GM21576 (cell line): ENCODE measurements around the gene C12orf76.
"Not testable (repeated sequence)": the region's sequence is repeated elsewhere in the genome, so short reads cannot be mapped to it uniquely, and the experiment has no call there.

ENCODE experiments used
- ATAC-seq: cut with Tn5 transposase; IDR thresholded peaks from one replicate; pipeline ENCODE4 v1.9.1; 2021; ENCODE audit warnings: mild to moderate bottlenecking, moderate library complexity; ENCODE audit not compliant: unreplicated experiment

Gene C12orf76

DNA sequence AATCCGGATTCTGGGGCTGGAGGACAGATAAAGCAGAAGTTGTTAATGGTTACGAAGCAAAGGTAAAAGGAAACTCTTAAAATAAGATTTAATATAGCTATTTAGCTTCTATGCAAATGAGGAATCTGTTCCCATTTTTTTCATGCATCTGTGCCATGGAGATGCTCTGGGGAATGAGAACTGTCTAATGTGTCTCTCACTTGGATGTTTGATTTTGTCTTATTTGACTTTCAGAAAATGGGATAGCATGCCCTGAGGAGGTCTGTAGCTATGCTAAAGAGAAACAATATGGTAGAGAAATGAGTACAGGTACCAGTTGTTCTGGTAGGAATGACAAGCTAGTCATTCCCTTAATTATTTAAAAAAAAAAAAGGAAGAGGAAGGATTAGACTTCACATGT, 24.3 kb downstream of the C12orf76 start:
- ATAC-seq: no peak

DNA sequence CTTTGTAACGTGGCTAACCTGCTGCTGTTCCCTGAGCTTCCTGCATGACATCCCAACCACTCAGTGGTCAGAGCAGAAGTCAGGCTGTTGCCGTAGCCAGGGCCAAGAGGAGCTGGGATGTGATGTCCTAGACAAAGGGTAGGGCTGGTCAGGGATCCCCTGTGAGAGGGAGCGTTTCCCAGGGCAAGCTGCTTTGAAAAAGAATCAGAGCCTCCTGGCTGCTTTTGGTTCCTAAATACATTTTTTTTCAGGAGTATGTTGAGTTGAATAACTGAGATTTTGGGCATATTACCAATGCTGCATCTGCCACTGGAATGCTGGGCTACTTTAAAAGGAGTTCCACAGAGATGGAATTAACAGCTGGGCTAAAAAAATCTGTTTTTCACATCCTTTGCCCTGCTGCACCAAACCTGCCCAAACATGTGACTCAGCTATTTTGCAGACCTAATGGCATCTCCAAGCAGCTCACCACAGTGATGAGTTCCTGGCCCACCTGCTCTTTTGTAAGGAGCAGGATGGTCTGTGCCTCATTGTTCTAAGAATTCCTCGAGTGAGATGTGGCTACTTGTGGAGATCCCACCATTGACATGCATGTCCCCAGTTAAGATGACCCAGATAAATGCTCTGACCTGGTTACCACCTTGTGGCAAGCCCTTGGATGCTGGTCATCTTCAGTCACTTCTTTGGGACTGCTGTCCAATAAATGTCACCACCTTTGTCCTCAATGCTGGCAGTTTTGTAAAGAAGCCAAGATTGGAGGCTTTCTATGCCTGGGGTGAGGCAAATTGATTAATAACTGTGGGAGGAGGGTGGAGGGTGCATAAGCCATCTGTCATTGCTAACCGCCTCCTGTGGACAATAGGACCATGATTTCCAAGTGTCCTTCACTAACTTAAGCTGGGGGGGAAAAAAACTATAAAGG, 25.0 kb downstream of the C12orf76 start:
- no peak for ATAC-seq

DNA sequence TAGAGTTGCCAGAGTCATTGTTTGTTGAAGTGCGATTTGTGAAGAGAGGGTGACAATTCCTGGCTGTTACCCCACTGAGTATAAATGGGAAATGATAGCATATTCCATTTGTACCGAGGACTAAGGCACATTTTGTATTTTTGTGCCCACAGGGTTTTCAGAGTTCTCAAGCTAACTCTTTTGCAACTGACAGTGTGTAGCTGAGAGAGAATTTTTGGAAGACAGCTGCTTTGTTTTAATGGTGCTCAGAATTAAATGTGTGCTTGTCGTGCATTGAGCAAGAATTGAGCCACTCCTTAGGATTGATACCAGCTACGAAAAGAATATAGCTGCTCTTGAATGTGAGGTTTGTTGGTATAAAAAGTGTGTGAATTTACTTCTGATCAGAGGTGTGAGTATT, 27.4 kb downstream of the C12orf76 start:
- ATAC-seq: no peak

- no peak for ATAC-seq
Observed at GRCh38 chr12:110015132-110015531, 33.2 kb downstream of the C12orf76 start.

- no peak for ATAC-seq
Observed at GRCh38 chr12:110012659-110013058, 35.7 kb downstream of the C12orf76 start.

DNA sequence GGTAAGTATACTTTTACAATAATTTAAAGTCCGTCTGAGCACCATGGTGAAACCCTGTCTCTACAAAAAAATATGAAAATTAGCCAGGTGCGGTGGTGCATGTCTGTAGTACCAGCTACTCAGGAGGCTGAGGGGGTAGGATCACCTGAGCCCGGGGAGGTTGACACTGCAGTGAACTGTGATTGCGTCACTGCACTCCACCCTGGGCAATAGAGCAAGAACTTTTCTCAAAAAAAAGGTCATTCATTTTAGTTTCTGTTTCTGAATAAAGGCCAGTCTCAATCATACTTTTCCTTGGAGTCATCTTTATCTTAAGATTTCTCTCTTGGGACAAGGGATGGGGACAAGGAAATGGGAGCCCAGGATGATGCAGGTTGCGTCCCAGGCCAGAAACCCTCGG, 36.2 kb downstream of the C12orf76 start:
- peak; percentile 65 for ATAC-seq

DNA sequence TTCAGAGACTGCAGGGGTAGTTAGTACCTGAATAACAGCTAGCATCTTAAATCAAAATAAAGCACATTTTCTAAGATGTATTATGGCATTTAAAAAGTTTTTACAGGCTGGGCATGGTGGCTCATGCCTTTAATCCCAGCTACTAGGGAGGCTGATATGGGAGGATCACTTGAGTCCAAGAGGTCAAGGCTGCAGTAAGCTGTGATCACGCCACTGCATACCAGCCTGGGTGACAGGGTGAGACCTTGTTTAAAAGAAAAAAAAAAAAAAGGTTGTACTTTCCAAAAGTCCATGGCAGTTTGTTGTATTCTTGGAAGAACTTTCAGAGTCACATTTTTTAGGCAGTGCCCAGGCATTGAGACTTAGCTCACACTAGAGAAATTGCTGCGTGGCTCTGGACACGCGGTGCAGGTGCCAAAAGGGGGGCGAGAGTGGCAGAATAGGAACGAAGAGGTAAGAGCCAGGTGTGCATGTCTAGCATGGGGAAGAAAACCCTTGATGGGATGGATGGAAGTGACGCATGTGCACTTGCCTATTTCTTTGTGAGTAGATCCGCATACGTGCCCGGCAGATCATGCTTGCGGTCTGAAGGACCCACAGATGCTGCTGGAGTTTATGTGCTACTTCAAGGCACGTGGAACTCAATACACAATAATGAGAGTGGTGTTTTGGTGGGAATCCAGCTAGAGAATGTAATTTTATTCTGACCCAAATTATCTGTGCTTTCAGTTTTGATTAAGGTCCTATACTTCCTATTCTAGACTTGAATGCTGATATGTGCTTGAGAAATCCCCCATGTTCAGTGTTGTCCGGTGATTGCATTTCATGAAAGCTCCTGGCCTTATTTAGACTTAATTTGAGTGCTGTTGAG, 37.2 kb downstream of the C12orf76 start:
- ATAC-seq: peak; percentile 36

DNA sequence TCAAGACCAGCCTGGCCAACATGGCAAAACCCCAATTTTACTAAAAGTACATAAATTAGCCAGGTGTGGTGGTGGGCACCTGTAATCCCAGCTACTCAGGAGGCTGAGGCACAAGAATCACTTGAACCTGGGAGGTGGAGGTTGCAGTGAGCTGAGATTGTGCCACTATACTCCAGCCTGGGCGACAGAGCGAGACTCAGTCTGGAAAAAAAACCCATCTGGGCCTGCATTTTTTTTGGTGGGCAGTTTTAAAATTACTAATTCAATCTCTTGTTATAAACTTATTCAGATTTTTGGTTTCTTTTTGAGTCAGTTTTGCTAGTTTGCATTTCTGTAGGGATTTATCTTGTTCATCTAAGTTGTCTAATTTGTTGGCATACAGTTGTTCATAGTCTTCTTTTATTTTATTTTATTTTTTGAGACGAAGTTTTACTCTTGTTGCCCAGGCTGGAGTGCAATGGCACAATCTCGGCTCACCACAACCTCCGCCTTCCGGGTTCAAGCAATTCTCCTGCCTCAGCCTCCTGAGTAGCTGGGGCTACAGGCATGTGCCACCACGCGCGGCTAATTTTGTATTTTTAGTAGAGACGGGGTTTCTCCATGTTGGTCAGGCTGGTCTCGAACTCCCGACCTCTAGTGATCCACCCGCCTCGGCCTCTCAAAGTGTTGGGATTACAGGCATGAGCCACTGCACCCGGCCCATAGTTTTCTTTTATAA, 39.5 kb downstream of the C12orf76 start:
- not testable (repeated sequence) for ATAC-seq

DNA sequence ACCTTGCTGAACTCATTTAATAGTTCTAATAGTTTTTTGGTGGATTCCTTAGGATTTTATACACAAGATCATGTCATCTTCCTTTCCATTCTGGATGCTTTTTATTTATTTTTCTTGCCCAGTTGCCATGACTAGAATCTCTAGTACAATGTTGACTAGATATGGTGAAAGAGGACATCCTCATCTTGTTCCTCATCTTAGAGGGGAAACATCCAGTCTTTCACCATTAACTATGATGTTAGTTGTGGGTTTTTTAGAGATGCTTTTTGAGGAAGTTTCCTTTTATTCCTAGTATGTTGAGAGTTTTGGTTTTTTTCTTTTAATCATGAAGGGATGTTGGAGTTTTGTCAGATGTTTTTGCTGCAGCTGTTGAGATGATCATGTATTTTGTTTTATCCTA, 40.4 kb downstream of the C12orf76 start:
- ATAC-seq: no peak

DNA sequence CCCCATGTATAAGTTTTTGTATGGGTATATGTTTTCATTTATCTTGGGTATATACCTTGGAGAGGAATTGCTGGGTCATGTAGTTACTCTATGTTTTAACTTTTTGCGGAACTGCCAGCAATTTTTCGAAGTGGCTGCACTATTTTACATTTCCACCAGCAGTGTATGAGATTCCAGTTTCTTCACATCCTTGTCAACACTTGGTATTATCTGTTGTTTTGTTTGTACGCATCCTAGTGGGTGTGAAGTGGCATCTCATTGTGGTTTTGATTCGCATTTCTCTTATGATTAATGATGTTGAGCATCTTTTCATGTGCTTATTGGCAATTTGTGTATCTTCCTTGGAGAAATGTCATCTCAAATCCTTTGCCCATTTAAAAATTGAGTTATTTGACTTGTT, 42.2 kb downstream of the C12orf76 start:
- no peak for ATAC-seq

GRCh38 chr12:110005319-110005973, 42.9 kb downstream of the C12orf76 start:
- ATAC-seq: peak; percentile 57

DNA sequence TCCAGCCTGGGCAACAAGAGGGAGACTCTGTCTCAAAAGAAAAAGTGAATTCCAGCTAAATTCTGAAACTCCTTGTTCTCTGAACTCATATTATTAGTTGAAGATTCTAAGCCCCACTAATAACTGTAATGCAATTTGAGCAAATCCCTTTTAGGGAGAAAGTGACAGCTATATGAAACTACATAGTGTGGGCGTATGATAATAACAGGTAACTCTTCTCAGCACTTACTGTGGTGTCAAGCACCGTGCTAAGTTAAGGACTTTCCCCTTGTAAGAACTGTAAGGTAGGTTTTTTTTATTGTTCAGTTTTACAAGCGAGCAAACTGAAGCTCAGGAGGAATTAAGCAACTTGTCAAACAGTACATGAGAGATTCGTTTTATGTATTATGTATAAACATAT, 43.7 kb downstream of the C12orf76 start:
- ATAC-seq: peak; percentile 47

DNA sequence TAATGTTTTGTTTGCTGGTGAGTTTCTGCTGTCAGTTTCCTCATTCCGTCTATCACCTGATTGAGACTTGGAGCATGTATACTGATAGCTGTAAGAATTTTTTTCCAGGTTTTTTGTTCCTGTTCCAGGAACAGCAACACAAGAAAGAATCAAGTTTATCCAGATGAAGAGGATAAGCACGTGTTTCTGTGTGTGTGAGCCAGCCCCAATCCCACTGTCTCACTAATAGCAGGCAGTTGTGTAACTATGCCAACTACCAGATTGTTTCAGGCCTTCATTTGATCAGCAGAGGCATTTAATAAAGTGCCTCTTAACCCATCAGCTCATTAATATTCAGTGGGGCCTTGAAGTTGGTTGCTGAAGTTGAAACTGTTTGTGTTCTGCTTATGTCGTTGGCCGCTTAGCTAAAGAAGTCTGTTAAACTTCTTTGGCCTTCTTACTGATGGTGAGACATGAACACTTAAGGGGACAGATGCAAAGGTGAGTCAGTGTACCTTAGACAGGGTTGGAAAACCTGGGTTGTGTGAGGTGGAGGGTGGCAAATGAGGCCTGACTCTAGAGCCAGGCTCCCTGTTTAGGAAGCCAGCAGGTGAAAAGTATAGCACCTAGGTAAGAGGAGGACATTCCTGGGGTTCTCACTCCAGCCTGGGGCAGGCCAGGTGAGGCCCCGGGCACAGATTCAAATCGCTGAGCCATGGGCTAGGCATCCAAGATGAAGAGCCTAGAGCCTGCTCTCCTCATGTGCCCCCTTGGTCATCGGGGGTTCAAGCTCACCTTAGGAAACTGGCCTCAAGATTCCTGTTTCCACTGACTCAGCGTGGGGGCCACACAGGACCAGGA, 45.4 kb downstream of the C12orf76 start:
- ATAC-seq: no peak

DNA sequence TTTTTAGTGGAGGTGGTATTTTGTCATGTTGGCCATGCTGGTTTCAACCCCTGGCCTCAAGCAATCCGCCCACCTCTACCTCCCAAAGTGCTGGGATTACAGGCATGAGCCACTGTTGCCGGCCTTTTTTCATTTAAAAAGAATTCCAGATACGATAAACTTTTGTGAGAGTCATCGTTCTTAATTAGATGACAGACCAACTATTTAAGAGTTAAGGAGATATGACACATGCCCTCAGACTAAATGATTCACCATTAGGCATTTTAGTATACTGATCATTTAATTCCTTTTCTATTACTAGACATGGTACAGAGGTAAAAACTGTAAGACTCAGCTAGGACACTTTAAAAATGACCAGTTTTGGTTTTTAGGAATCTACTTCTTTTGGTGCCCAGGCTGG, 46.7 kb downstream of the C12orf76 start:
- no peak for ATAC-seq

GRCh38 chr12:109999983-110000505, 48.3 kb downstream of the C12orf76 start:
- ATAC-seq: no peak

DNA sequence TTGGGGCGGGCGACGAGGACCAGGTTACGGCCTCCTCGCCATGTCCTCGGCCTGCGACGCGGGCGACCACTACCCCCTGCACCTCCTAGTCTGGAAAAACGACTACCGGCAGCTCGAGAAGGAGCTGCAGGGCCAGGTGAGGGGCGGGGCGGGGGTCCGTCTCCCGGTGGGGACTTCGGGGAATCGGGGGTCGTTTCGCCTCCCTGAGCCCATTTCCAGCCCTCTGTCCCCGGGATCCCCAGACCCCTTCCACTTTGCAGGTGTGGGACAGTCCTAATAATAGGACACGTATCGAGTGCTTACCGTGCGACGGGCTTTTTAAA, 48.7 kb downstream of the C12orf76 start:
- ATAC-seq: no peak

GRCh38 chr12:109998904-109999648, 49.2 kb downstream of the C12orf76 start, which contains the start of gene ANKRD13A:
TSS of gene ANKRD13A (plus strand) at chr12:109999430. CDS start at chr12:109999689, 259 bp downstream.
- ATAC-seq: peak; percentile 52

DNA sequence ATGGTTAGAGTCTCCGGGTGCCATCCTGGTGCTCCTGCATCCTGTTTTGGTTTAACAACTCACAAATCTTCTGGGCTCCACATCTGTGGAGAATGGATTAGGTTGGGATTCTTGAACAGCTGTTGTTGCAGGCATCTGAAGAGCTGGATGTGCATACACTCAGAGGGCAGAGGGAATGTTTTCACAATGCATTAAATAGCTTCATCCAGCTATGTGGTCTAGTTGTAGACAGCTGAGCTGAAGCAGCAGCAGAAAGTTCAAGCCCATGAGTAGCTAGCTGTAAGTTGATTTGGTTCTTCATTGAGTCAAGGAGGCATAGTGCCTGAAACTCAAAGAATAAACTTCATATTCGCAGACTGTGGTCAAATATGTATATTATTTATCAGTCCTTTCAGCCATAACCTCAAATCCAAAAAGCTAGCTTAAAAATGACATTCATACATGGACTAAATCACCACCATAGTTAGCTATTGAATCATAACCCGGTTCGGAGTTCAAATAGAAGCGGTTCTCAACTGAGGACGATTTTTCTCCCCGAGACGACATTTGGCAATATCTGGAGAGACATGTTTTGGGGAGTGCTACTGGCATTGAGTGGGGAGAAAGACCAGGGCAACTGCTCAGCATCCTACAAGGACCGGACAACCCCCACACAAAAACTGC, 50.0 kb downstream of the C12orf76 start:
- no peak for ATAC-seq
